WTC11 (cell line): ENCODE results near the gene PRX.

Experiments used
- CTCF ChIP-seq: fragments of 200-600 bp; IDR thresholded peaks from 2 replicates; pipeline ENCODE4 v1.8.0; 2022; ENCODE audit warnings: antibody characterized with exemption
- JUN ChIP-seq: sonication (generic); formaldehyde crosslinking; IDR thresholded peaks from 2 replicates; pipeline ENCODE4 v1.8.0; 2023; ENCODE audit warnings: mild to moderate bottlenecking, missing genetic modification reagents
- TCF7 ChIP-seq: sonication (generic); formaldehyde crosslinking; IDR thresholded peaks from 2 replicates; pipeline ENCODE4 v1.8.0; 2022; ENCODE audit warnings: mild to moderate bottlenecking, low read depth, missing genetic modification reagents, moderate library complexity

DNA sequence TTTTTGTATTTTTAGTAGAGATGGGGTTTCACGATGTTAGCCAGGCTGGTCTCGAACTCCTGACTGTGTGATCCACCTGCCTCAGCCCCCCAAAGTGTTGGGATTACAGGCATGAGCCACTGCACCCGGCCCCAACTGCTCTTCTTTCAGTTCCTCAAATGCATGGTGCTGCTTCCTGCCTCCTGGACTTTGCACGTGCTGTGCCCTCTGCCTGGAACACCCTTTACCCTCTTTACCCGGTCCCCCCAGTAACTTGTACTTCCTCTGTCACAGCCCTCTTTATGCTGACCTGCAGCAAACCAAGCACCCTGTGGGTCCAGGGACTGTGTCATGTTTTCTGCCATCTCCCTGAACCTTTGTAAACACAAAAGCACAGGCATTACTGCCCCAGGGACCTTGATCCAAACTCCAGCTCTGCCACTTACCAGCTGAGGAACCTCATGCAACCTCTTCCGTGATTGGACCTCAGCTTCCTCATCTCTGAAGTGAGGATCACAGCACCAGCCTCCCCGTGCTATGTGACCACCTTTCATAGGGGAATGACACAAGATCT is 48.6 kb upstream of the PRX start:
- no peak for TF ChIP-seq CTCF
- no peak for TF ChIP-seq TCF7
- no peak for TF ChIP-seq JUN (CRISPR knock-in tag)
